ENCODE results near the gene FOLH1.
"Not testable (repeated sequence)": the region's sequence is repeated elsewhere in the genome, so short reads cannot be mapped to it uniquely, and the experiment has no call there.

FOLH1 gene

GRCh38 chr11:49225255-49225785 lies 16.9 kb upstream of the FOLH1 start:
- not testable (repeated sequence) for H3K9me3 ChIP-seq (ENCODE audit: control insufficient read depth in 2 of 2, low read length in 2 of 2); H3K4me1 ChIP-seq (ENCODE audit: control insufficient read depth, insufficient read depth, low read length); H3K36me3 ChIP-seq (ENCODE audit: control insufficient read depth in 2 of 2, insufficient read depth in 2 of 2, low read length in 2 of 2); H3K27ac ChIP-seq (ENCODE audit: low read length); H3K9ac ChIP-seq (ENCODE audit: low read length in 2 of 2); H3K4me3 ChIP-seq (ENCODE audit: low read length in 2 of 2); H3K27me3 ChIP-seq (ENCODE audit: control insufficient read depth in 1 of 2, insufficient read depth in 2 of 2, low read length in 2 of 2)

GRCh38 chr11:49221112-49221511 lies 12.7 kb upstream of the FOLH1 start:
- Histone ChIP-seq H3K27ac (ENCODE audit: low read length) (no peak overlapping the region), H3K4me1 (ENCODE audit: control insufficient read depth, insufficient read depth, low read length) (no peaks in the 10 kb centered on the region), H3K9me3 (ENCODE audit: control insufficient read depth in 2 of 2, low read length in 2 of 2) (no peaks in the 10 kb centered on the region), H3K4me3 (ENCODE audit: low read length in 2 of 2) (no peak overlapping the region), H3K9ac (ENCODE audit: low read length in 2 of 2) (no peak overlapping the region), H3K36me3 (ENCODE audit: control insufficient read depth in 2 of 2, insufficient read depth in 2 of 2, low read length in 2 of 2) (no peaks in the 10 kb centered on the region), H3K27me3 (ENCODE audit: control insufficient read depth in 1 of 2, insufficient read depth in 2 of 2, low read length in 2 of 2) (no peaks in the 10 kb centered on the region)

GRCh38 chr11:49213026-49213560 lies 4.7 kb upstream of the FOLH1 start:
- H3K27ac ChIP-seq (ENCODE audit: low read length) = no peak overlapping the region
- no peak overlapping the region for H3K4me3 ChIP-seq (ENCODE audit: low read length in 2 of 2)
- no peak overlapping the region for H3K9ac ChIP-seq (ENCODE audit: low read length in 2 of 2)

GRCh38 chr11:49206999-49207398 lies 1.4 kb downstream of the FOLH1 start:
- not testable (repeated sequence) for H3K36me3 ChIP-seq (ENCODE audit: control insufficient read depth in 2 of 2, insufficient read depth in 2 of 2, low read length in 2 of 2); H3K4me1 ChIP-seq (ENCODE audit: control insufficient read depth, insufficient read depth, low read length); H3K4me3 ChIP-seq (ENCODE audit: low read length in 2 of 2); H3K27me3 ChIP-seq (ENCODE audit: control insufficient read depth in 1 of 2, insufficient read depth in 2 of 2, low read length in 2 of 2); H3K9me3 ChIP-seq (ENCODE audit: control insufficient read depth in 2 of 2, low read length in 2 of 2); H3K9ac ChIP-seq (ENCODE audit: low read length in 2 of 2); H3K27ac ChIP-seq (ENCODE audit: low read length)

More at GRCh38 chr11:49213026-49213560, 4.7 kb upstream of the FOLH1 start:
- peaks cover 0 to 2% of the 10 kb centered on the region in 2 donors for H3K27me3 ChIP-seq (ENCODE audit: control insufficient read depth in 1 of 2, insufficient read depth in 2 of 2, low read length in 2 of 2)
- no peaks in the 10 kb centered on the region for H3K9me3 ChIP-seq (ENCODE audit: control insufficient read depth in 2 of 2, low read length in 2 of 2)
- H3K4me1 ChIP-seq (ENCODE audit: control insufficient read depth, insufficient read depth, low read length) = peaks cover 2% of the 10 kb centered on the region
- no peaks in the 10 kb centered on the region for H3K36me3 ChIP-seq (ENCODE audit: control insufficient read depth in 2 of 2, insufficient read depth in 2 of 2, low read length in 2 of 2)

- Histone ChIP-seq H3K9me3 (ENCODE audit: control insufficient read depth in 2 of 2, low read length in 2 of 2) (no peaks in the 10 kb centered on the region), H3K4me1 (ENCODE audit: control insufficient read depth, insufficient read depth, low read length) (no peaks in the 10 kb centered on the region), H3K9ac (ENCODE audit: low read length in 2 of 2) (no peak overlapping the region), H3K27me3 (ENCODE audit: control insufficient read depth in 1 of 2, insufficient read depth in 2 of 2, low read length in 2 of 2) (no peaks in the 10 kb centered on the region), H3K36me3 (ENCODE audit: control insufficient read depth in 2 of 2, insufficient read depth in 2 of 2, low read length in 2 of 2) (no peaks in the 10 kb centered on the region), H3K4me3 (ENCODE audit: low read length in 2 of 2) (no peak overlapping the region), H3K27ac (ENCODE audit: low read length) (no peak overlapping the region)
Measured at GRCh38 chr11:49202287-49202976, 6.0 kb downstream of the FOLH1 start.

GRCh38 chr11:49196775-49197174 lies 11.6 kb downstream of the FOLH1 start:
- H3K27me3 ChIP-seq (ENCODE audit: control insufficient read depth in 1 of 2, insufficient read depth in 2 of 2, low read length in 2 of 2); H3K9me3 ChIP-seq (ENCODE audit: control insufficient read depth in 2 of 2, low read length in 2 of 2); H3K4me1 ChIP-seq (ENCODE audit: control insufficient read depth, insufficient read depth, low read length); H3K36me3 ChIP-seq (ENCODE audit: control insufficient read depth in 2 of 2, insufficient read depth in 2 of 2, low read length in 2 of 2); H3K27ac ChIP-seq (ENCODE audit: low read length); H3K4me3 ChIP-seq (ENCODE audit: low read length in 2 of 2); H3K9ac ChIP-seq (ENCODE audit: low read length in 2 of 2): not testable (repeated sequence)

- H3K36me3 ChIP-seq (ENCODE audit: control insufficient read depth in 2 of 2, insufficient read depth in 2 of 2, low read length in 2 of 2); H3K9ac ChIP-seq (ENCODE audit: low read length in 2 of 2); H3K27me3 ChIP-seq (ENCODE audit: control insufficient read depth in 1 of 2, insufficient read depth in 2 of 2, low read length in 2 of 2); H3K9me3 ChIP-seq (ENCODE audit: control insufficient read depth in 2 of 2, low read length in 2 of 2); H3K4me1 ChIP-seq (ENCODE audit: control insufficient read depth, insufficient read depth, low read length); H3K4me3 ChIP-seq (ENCODE audit: low read length in 2 of 2); H3K27ac ChIP-seq (ENCODE audit: low read length): not testable (repeated sequence)
Measured at GRCh38 chr11:49196002-49196401, 12.4 kb downstream of the FOLH1 start.

- H3K27me3 ChIP-seq (ENCODE audit: control insufficient read depth in 1 of 2, insufficient read depth in 2 of 2, low read length in 2 of 2); H3K4me1 ChIP-seq (ENCODE audit: control insufficient read depth, insufficient read depth, low read length); H3K27ac ChIP-seq (ENCODE audit: low read length): not testable (repeated sequence)
Measured at GRCh38 chr11:49190287-49190686, 18.1 kb downstream of the FOLH1 start.

GRCh38 chr11:49186225-49186624 lies 22.2 kb downstream of the FOLH1 start:
- H3K9ac ChIP-seq (ENCODE audit: low read length in 2 of 2); H3K9me3 ChIP-seq (ENCODE audit: control insufficient read depth in 2 of 2, low read length in 2 of 2); H3K36me3 ChIP-seq (ENCODE audit: control insufficient read depth in 2 of 2, insufficient read depth in 2 of 2, low read length in 2 of 2); H3K4me3 ChIP-seq (ENCODE audit: low read length in 2 of 2); H3K4me1 ChIP-seq (ENCODE audit: control insufficient read depth, insufficient read depth, low read length); H3K27me3 ChIP-seq (ENCODE audit: control insufficient read depth in 1 of 2, insufficient read depth in 2 of 2, low read length in 2 of 2); H3K27ac ChIP-seq (ENCODE audit: low read length): not testable (repeated sequence)

More at GRCh38 chr11:49190287-49190686, 18.1 kb downstream of the FOLH1 start:
- not testable (repeated sequence) for H3K4me3 ChIP-seq (ENCODE audit: low read length in 2 of 2); H3K9ac ChIP-seq (ENCODE audit: low read length in 2 of 2); H3K36me3 ChIP-seq (ENCODE audit: control insufficient read depth in 2 of 2, insufficient read depth in 2 of 2, low read length in 2 of 2); H3K9me3 ChIP-seq (ENCODE audit: control insufficient read depth in 2 of 2, low read length in 2 of 2)

- H3K9me3 ChIP-seq (ENCODE audit: control insufficient read depth in 2 of 2, low read length in 2 of 2); H3K9ac ChIP-seq (ENCODE audit: low read length in 2 of 2); H3K4me1 ChIP-seq (ENCODE audit: control insufficient read depth, insufficient read depth, low read length); H3K36me3 ChIP-seq (ENCODE audit: control insufficient read depth in 2 of 2, insufficient read depth in 2 of 2, low read length in 2 of 2); H3K4me3 ChIP-seq (ENCODE audit: low read length in 2 of 2); H3K27ac ChIP-seq (ENCODE audit: low read length); H3K27me3 ChIP-seq (ENCODE audit: control insufficient read depth in 1 of 2, insufficient read depth in 2 of 2, low read length in 2 of 2): not testable (repeated sequence)
Measured at GRCh38 chr11:49185597-49185996, 22.8 kb downstream of the FOLH1 start.

- H3K36me3 ChIP-seq (ENCODE audit: control insufficient read depth in 2 of 2, insufficient read depth in 2 of 2, low read length in 2 of 2); H3K27ac ChIP-seq (ENCODE audit: low read length); H3K27me3 ChIP-seq (ENCODE audit: control insufficient read depth in 1 of 2, insufficient read depth in 2 of 2, low read length in 2 of 2); H3K9me3 ChIP-seq (ENCODE audit: control insufficient read depth in 2 of 2, low read length in 2 of 2); H3K9ac ChIP-seq (ENCODE audit: low read length in 2 of 2); H3K4me1 ChIP-seq (ENCODE audit: control insufficient read depth, insufficient read depth, low read length); H3K4me3 ChIP-seq (ENCODE audit: low read length in 2 of 2): not testable (repeated sequence)
Measured at GRCh38 chr11:49184756-49185155, 23.6 kb downstream of the FOLH1 start.

Measured in stomach smooth muscle (tissue), 2 donors.